Gastroesophageal sphincter (tissue), 3 donors: ENCODE measurements around the gene AREG.
"Not testable (repeated sequence)": the region's sequence is repeated elsewhere in the genome, so short reads cannot be mapped to it uniquely, and the experiment has no call there.

Experiments
- EP300 ChIP-seq: sonication (generic); formaldehyde crosslinking; IDR thresholded peaks from one replicate; pipeline ENCODE4 v1.6.1; 2017; ENCODE audit warnings: antibody characterized with exemption, mild to moderate bottlenecking
- POLR2A ChIP-seq, 2 donors: fragments of 450-650 bp; IDR thresholded peaks; one replicate each; pipeline ENCODE4 v1.6.1; 2017; ENCODE audit warnings: antibody characterized with exemption in 2 of 2, mild to moderate bottlenecking in 2 of 2, moderate library complexity in 1 of 2
- POLR2AphosphoS5 ChIP-seq: sonication (generic); formaldehyde crosslinking; IDR thresholded peaks from one replicate; pipeline ENCODE4 v1.6.1; 2017; ENCODE audit warnings: antibody characterized with exemption
- TF ChIP-seq, protein P1 (sequence below), 4 experiments: fragments of 200-600 bp in 2 of 4; fragments of 450-650 bp in 2 of 4; sonication (generic) in 1 of 4; IDR thresholded peaks; one replicate each; pipeline ENCODE4 v1.5.1; 2017 to 2019; ENCODE audit warnings: antibody characterized with exemption in 4 of 4, mild to moderate bottlenecking in 2 of 4, moderate library complexity in 2 of 4

DNA sequence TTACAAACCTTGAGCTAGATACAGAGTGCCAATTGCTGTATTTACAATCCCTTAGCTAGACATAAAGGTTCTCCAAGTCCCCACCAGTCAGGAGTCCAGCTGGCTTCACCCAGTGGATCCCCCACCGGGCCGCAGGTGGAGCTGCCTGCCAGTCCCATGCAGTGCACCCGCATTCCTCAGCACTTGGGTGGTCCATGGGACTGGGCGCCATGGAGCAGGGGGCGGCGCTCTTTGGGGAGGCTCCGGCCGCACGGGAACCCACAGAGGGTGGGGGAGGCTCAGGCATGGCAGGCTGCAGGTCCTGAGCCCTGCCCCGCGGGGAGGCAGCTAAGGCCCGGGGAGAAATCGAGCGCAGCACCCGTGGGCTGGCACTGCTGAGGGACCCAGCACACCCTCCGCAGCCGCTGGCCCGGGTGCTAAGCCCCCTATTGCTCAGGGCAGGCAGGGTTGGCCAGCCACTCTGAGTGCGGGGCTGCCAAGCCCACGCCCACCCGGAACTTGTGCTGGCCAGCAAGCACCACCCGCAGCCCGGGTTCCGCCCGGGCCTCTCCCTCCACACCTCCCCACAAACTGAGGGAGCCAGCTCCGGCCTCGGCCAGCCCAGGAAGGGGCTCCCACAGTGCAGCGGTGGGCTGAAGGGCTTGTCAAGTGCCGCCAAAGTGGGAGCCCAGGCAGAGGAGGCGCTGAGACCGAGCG is 45.9 kb upstream of the AREG start:
- TF ChIP-seq, protein P1, sequence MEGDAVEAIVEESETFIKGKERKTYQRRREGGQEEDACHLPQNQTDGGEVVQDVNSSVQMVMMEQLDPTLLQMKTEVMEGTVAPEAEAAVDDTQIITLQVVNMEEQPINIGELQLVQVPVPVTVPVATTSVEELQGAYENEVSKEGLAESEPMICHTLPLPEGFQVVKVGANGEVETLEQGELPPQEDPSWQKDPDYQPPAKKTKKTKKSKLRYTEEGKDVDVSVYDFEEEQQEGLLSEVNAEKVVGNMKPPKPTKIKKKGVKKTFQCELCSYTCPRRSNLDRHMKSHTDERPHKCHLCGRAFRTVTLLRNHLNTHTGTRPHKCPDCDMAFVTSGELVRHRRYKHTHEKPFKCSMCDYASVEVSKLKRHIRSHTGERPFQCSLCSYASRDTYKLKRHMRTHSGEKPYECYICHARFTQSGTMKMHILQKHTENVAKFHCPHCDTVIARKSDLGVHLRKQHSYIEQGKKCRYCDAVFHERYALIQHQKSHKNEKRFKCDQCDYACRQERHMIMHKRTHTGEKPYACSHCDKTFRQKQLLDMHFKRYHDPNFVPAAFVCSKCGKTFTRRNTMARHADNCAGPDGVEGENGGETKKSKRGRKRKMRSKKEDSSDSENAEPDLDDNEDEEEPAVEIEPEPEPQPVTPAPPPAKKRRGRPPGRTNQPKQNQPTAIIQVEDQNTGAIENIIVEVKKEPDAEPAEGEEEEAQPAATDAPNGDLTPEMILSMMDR (IDR thresholded peaks at IDR 0.05) = not testable (repeated sequence)
- not testable (repeated sequence) for TF ChIP-seq POLR2A (IDR thresholded peaks at IDR 0.05); POLR2AphosphoS5; EP300
